ENCODE measurements around the gene DHRS3. TPM values are rescaled to one million over a fixed set of nuclear protein-coding genes. Genes with fewer than 3 reads are reported as not detected.
"Not testable (repeated sequence)": the region's sequence is repeated elsewhere in the genome, so short reads cannot be mapped to it uniquely, and the experiment has no call there.

The DHRS3 gene
- total and polyA plus RNA-seq, 3 experiments from 2014 or later = 31.9 to 123 (median 117) TPM

DNA sequence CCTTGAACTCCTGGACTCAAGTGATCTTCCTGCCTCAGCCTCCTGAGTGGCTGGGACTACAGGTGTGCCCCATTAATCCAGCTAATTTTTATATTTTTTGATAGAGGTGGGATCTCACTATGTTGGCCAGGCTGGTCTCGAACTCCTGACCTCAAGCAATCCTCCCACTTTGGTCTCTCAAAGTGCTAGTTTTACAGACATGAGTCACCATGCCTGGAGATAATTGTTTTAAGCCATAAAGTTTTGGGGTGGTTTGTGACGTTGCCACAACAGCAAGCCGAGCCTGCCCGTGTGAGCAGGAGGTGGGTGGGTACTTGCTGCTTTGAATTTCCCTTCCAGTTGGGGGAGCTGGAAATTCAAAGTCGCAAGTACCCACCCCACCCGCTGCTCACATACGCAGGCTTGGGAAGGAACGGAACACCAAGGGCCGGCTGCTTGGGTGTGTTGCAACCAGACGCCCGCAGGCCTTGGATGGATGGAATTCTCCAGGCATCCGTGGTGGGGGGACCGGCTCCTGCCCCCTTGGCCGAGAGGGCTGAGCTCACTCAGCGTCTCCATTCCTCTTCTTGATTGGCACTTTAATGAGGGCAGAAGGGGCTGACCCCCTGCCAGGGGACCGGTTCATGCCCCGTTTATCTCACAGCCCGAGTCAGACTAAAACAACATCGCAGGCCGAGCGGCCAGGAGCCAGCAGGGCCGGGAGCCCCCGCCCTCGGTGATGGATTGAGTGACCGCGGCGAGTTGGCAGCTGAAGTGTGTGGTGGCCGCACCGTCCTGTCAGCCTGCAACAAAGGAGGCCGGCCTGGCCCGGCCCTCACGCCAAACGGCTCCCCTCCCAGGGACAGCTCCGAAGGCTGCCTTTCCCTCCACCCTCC lies 78.1 kb downstream of the DHRS3 start:
- H3K4me1 ChIP-seq (ENCODE audit: insufficient read depth, low read length) = no peaks in the 10 kb centered on the region
- no peaks in the 10 kb centered on the region for H3K27me3 ChIP-seq (ENCODE audit: insufficient read depth, low read length, poor library complexity, severe bottlenecking)
- Mint-ChIP-seq H3K9me3 (peaks cover 0 to 17% (median 14%) of the 10 kb centered on the region in 5 donors), H3K27me3 (peaks cover 3 to 4% of the 10 kb centered on the region in 2 donors), H3K27ac (no peak overlapping the region), H3K4me1 (no peaks in the 10 kb centered on the region), H3K36me3 (peaks cover 16 to 25% (median 17%) of the 10 kb centered on the region in 3 donors), H3K4me3 (no peak overlapping the region)
- no peak for DNase-seq
- H3K36me3 ChIP-seq (ENCODE audit: insufficient read depth, low read length) = no peaks in the 10 kb centered on the region
- ChIA-PET CTCF (no interaction called here), POLR2A (no interaction called here)
- H3K9me3 ChIP-seq (ENCODE audit: low read length) = no peaks in the 10 kb centered on the region
- H3K27ac ChIP-seq (ENCODE audit: low read depth, low read length) = no peak overlapping the region
- H3K4me3 ChIP-seq (ENCODE audit: low read length) = no peak overlapping the region

DNA sequence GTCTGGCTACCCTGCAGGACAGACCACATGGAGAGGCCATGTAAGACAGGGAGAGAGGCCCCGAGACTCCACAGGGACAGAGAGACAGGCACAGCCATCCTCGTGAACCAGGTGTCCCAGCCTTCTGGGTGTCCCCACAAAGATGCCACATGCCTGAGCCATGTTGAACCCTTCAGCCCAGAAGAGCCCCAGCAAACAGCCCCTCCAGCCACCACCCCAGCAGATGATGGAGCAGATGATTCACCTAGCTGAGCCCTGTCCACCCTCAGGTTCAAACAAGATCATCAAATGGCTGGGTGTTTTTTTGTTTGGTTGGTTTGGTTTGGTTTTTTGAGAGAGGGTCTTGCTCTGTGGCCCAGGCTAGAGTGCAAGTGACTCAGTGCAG lies 78.7 kb downstream of the DHRS3 start:
- Mint-ChIP-seq H3K27me3 (peaks cover 3 to 4% of the 10 kb centered on the region in 2 donors), H3K4me3 (no peak overlapping the region), H3K4me1 (no peaks in the 10 kb centered on the region), H3K27ac (peak overlapping the region in 1 of 8 donors; percentile 24), H3K9me3 (peaks cover 0 to 17% (median 14%) of the 10 kb centered on the region in 5 donors), H3K36me3 (peaks cover 16 to 25% (median 17%) of the 10 kb centered on the region in 3 donors)
- Histone ChIP-seq H3K27ac (ENCODE audit: low read depth, low read length) (no peak overlapping the region), H3K27me3 (ENCODE audit: insufficient read depth, low read length, poor library complexity, severe bottlenecking) (no peaks in the 10 kb centered on the region), H3K4me1 (ENCODE audit: insufficient read depth, low read length) (no peaks in the 10 kb centered on the region), H3K9me3 (ENCODE audit: low read length) (no peaks in the 10 kb centered on the region), H3K36me3 (ENCODE audit: insufficient read depth, low read length) (no peaks in the 10 kb centered on the region), H3K4me3 (ENCODE audit: low read length) (no peak overlapping the region)
- CTCF ChIA-PET = no interaction called here
- no peak for DNase-seq
- POLR2A ChIA-PET = no interaction called here

DNA sequence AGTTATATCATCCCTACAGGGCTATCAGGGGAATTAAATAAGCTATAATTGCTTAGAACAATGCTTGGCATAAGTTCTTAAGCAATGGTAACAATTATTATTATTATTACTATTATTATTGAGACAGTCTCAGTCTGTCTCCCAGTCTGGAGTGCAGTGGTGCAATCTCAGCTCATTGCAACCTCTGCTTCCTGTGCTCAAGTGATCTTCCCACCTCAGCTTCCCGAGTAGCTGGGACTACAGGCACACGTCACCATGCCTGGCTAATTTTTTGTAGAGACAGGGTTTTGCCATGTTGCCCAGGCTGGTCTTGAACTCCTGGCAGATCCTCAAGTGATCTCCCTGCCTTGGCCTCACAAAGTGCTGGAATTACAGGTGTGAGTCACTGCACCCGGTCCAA lies 79.5 kb downstream of the DHRS3 start:
- H3K27ac ChIP-seq (ENCODE audit: low read depth, low read length); H3K27ac Mint-ChIP-seq; H3K9me3 ChIP-seq (ENCODE audit: low read length); DNase-seq; H3K36me3 ChIP-seq (ENCODE audit: insufficient read depth, low read length); CTCF ChIA-PET; H3K4me3 ChIP-seq (ENCODE audit: low read length); H3K4me1 ChIP-seq (ENCODE audit: insufficient read depth, low read length); H3K27me3 Mint-ChIP-seq; H3K4me1 Mint-ChIP-seq; H3K27me3 ChIP-seq (ENCODE audit: insufficient read depth, low read length, poor library complexity, severe bottlenecking); POLR2A ChIA-PET; H3K4me3 Mint-ChIP-seq: not testable (repeated sequence)
- Mint-ChIP-seq H3K9me3 (peaks cover 0 to 17% (median 14%) of the 10 kb centered on the region in 5 donors), H3K36me3 (peaks cover 16 to 25% (median 17%) of the 10 kb centered on the region in 3 donors)

DNA sequence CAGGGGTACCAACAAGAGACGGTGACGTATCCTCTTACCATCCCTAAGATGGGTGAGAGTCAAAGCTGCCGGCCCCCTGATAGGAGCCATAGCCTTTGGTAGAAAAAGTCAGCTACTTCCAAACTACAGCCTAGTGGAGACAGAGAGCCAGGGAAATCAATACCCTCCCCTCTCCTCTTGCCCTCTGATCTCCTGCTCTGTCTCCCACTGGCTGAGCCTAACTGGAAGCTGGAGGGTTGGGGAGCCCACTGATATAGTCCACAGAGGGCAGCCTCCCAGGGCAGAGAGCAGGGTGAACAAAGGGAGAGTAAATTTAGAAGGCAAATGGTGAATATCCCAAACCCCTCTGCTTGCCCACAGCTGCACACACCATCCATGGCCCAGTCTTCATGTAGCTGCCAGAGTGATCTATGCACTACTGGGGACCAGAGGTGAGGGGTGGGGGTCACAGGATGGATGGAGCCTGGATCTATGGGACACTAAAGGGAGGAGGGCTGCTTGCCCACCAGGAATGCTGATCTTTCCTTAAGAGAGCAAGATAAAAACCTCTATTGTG lies 80.0 kb downstream of the DHRS3 start:
- CTCF ChIA-PET = interaction anchor here (0.9 to 1.1 kb wide), 2 partner anchors 19 to 28 kb away, joined by 3 read pairs; no protein-coding TSS in a partner anchor
- H3K9me3 Mint-ChIP-seq = peaks cover 0 to 17% (median 14%) of the 10 kb centered on the region in 5 donors
- DNase-seq = no peak

DNA sequence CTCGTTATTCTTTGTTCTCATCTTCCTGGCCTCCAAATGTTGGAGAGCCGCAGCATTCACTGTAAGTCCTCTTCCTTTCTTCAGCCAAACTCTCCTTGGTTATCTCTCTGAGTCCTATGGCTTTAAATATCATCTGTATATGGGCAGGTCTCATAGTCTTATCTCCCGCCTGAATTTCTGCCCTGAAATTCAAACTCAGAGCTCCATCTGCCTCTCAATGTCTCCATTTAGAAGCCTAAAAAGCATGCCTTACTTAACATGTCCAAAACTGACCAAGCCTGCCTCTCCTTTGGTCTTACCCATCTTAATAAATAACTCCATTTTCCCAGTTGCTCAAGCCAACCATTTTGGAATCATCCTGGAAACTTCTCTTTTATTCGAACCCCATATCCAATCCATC lies 80.7 kb downstream of the DHRS3 start:
- H3K4me3 Mint-ChIP-seq = no peak overlapping the region
- H3K4me1 Mint-ChIP-seq = no peaks in the 10 kb centered on the region
- Histone ChIP-seq H3K36me3 (ENCODE audit: insufficient read depth, low read length) (no peaks in the 10 kb centered on the region), H3K27ac (ENCODE audit: low read depth, low read length) (no peak overlapping the region), H3K27me3 (ENCODE audit: insufficient read depth, low read length, poor library complexity, severe bottlenecking) (no peaks in the 10 kb centered on the region), H3K4me3 (ENCODE audit: low read length) (no peak overlapping the region), H3K9me3 (ENCODE audit: low read length) (no peaks in the 10 kb centered on the region), H3K4me1 (ENCODE audit: insufficient read depth, low read length) (no peaks in the 10 kb centered on the region)
- DNase-seq = no peak
- peaks cover 0 to 17% (median 14%) of the 10 kb centered on the region in 5 donors for H3K9me3 Mint-ChIP-seq
- H3K27ac Mint-ChIP-seq = peak overlapping the region in 1 of 8 donors; percentile 70
- ChIA-PET CTCF (interaction anchor here (0.9 to 1.1 kb wide), 2 partner anchors 18 to 27 kb away, joined by 3 read pairs; no protein-coding TSS in a partner anchor), POLR2A (no interaction called here)
- peaks cover 17 to 25% (median 18%) of the 10 kb centered on the region in 3 donors for H3K36me3 Mint-ChIP-seq
- peaks cover 0 to 3% of the 10 kb centered on the region in 2 donors for H3K27me3 Mint-ChIP-seq

More for the DNA sequence above, 80.0 kb downstream of the DHRS3 start:
- H3K27me3 Mint-ChIP-seq = peaks cover 0 to 3% of the 10 kb centered on the region in 2 donors
- no peaks in the 10 kb centered on the region for H3K4me1 ChIP-seq (ENCODE audit: insufficient read depth, low read length)
- no peak overlapping the region for H3K4me3 Mint-ChIP-seq
- POLR2A ChIA-PET = no interaction called here
- H3K9me3 ChIP-seq (ENCODE audit: low read length) = no peaks in the 10 kb centered on the region
- H3K4me3 ChIP-seq (ENCODE audit: low read length) = no peak overlapping the region
- H3K36me3 Mint-ChIP-seq = peaks cover 17 to 25% (median 18%) of the 10 kb centered on the region in 3 donors
- no peaks in the 10 kb centered on the region for H3K27me3 ChIP-seq (ENCODE audit: insufficient read depth, low read length, poor library complexity, severe bottlenecking)
- no peaks in the 10 kb centered on the region for H3K4me1 Mint-ChIP-seq
- no peaks in the 10 kb centered on the region for H3K36me3 ChIP-seq (ENCODE audit: insufficient read depth, low read length)
- H3K27ac Mint-ChIP-seq = no peak overlapping the region
- no peak overlapping the region for H3K27ac ChIP-seq (ENCODE audit: low read depth, low read length)

DNA sequence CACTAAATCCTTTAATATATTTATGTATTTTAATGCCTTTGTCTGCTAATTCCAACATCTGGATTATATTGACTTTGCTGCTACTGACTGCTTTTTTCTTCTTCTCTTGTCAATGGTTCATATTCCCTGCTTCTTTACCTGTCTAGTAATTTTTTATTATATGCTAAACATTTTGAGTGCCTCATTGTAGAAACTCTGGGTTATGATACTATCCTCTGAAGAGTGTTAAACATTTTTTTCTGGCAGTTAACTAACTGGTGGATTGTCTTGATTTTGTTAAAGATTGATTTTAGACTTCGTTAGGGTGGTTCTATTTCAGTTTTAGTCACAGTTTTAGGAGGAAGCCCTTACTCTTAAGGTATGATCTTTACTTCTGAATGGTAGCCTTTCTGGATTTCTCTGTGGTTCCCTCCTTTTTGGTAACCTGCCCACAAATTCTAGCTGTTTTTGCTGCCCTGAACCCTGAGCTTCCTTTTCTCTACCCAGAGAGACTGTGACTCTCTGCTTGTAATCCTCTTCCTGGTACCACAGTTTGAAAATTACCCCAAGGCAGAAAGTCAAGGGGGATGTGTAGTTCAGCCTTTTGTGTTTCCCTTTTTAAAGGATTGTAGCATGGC lies 81.9 kb downstream of the DHRS3 start:
- Histone ChIP-seq H3K9me3 (ENCODE audit: low read length) (no peaks in the 10 kb centered on the region), H3K27me3 (ENCODE audit: insufficient read depth, low read length, poor library complexity, severe bottlenecking) (no peaks in the 10 kb centered on the region), H3K36me3 (ENCODE audit: insufficient read depth, low read length) (no peaks in the 10 kb centered on the region), H3K4me3 (ENCODE audit: low read length) (no peak overlapping the region), H3K4me1 (ENCODE audit: insufficient read depth, low read length) (no peaks in the 10 kb centered on the region), H3K27ac (ENCODE audit: low read depth, low read length) (no peak overlapping the region)
- Mint-ChIP-seq H3K36me3 (peaks cover 17 to 25% (median 21%) of the 10 kb centered on the region in 3 donors), H3K27me3 (peaks cover 0 to 3% of the 10 kb centered on the region in 2 donors), H3K27ac (no peak overlapping the region), H3K9me3 (peaks cover 0 to 17% (median 14%) of the 10 kb centered on the region in 5 donors), H3K4me1 (no peaks in the 10 kb centered on the region), H3K4me3 (no peak overlapping the region)
- ChIA-PET POLR2A (interaction anchor here (0.6 kb wide), 1 partner anchor 12 kb away, joined by 3 read pairs; no protein-coding TSS in a partner anchor), CTCF (no interaction called here)
- DNase-seq = no peak

DNA sequence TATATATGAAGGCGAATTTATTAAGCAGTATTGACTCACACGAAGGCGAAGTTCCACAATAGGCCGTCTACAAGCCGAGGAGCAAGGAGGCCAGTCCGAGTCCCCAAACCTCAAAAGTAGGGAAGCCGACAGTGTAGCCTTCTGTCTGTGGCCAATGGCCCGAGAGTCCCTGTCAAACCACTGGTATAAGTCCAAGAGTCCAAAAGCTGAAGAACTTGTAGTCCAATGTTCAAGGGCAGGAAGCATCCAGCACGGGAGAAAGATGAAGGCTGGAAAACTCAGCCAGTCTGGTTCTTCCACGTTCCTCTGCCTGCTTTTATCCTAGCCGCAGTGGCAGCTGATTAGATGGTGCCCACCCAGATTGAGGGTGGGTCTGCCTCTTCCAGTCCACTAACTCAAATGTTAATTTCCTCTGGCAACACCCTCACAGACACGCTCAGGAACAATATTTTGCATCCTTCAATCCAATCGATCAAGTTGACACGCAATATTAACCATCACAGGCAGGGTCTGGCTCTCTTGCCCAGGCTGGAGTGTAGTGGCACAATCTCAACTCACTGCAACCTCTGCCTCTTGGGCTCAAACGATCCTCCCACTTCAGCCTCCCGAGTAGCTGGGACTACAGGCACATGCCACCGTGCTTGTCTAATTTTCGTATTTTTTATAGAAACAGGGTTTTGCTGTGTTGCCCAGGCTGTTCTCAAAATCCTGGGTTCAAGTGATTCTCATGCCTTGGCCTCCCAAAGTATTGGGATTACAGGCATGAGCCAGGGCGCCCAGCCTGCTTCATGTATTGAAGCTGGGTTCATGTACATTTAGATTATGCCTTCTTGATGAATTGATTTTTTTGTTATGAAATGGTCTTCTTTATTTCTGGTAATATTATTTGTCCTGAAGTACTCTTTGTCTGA lies 85.3 kb downstream of the DHRS3 start:
- H3K4me1 Mint-ChIP-seq = peaks cover 2 to 6% (median 6%) of the 10 kb centered on the region in 3 donors
- no peaks in the 10 kb centered on the region for H3K4me1 ChIP-seq (ENCODE audit: insufficient read depth, low read length)
- H3K36me3 Mint-ChIP-seq = peaks cover 17 to 23% (median 21%) of the 10 kb centered on the region in 3 donors
- no peak overlapping the region for H3K4me3 ChIP-seq (ENCODE audit: low read length)
- H3K9me3 ChIP-seq (ENCODE audit: low read length) = no peaks in the 10 kb centered on the region
- H3K27ac Mint-ChIP-seq = peak overlapping the region in 1 of 8 donors; percentile 43
- POLR2A ChIA-PET = no interaction called here
- no peak overlapping the region for H3K4me3 Mint-ChIP-seq
- DNase-seq = no peak
- no peaks in the 10 kb centered on the region for H3K27me3 ChIP-seq (ENCODE audit: insufficient read depth, low read length, poor library complexity, severe bottlenecking)
- no peaks in the 10 kb centered on the region for H3K36me3 ChIP-seq (ENCODE audit: insufficient read depth, low read length)
- peaks cover 0 to 17% (median 14%) of the 10 kb centered on the region in 5 donors for H3K9me3 Mint-ChIP-seq
- peaks cover 0 to 3% of the 10 kb centered on the region in 2 donors for H3K27me3 Mint-ChIP-seq
- no peak overlapping the region for H3K27ac ChIP-seq (ENCODE audit: low read depth, low read length)
- CTCF ChIA-PET = no interaction called here

Measured in CD8-positive, alpha-beta memory T cell (primary cell).